Epithelial cell of alveolus of lung (primary cell): ENCODE data around the gene RBBP4. TPM values are rescaled to one million over a fixed set of nuclear protein-coding genes. Genes with fewer than 3 reads are reported as not detected.

ENCODE experiments used
- total RNA-seq: library from RNA; depleted of rRNA; stranded (reverse); fragments of >200 nt; gene quantifications from 2 replicates; pipeline ENCODE4 v1.2.1, GENCODE V29; 2015

The RBBP4 gene
- 83.0 and 139 TPM in 2 replicates for total RNA-seq

GRCh38 chr1:32650752-32651460 is at the start of gene RBBP4:
TSS of gene RBBP4 (plus strand) at chr1:32651208. CDS start at chr1:32651307, 99 bp downstream.

GRCh38 chr1:32650248-32650751 is 708 bp upstream of the RBBP4 start, which contains the start of gene ZBTB8OS:
TSS of gene ZBTB8OS (minus strand) at chr1:32650550. CDS start at chr1:32650529, 21 bp downstream.

GRCh38 chr1:32702599-32703478 is 51.8 kb downstream of the RBBP4 start, which contains the start of gene SYNC:
TSS of gene SYNC (minus strand) at chr1:32702770. CDS start at chr1:32702660, 110 bp downstream.

Other genes starting within 250 kb of the RBBP4 start
- gene ZBTB8B, start 186.1 kb upstream of the RBBP4 start, total RNA-seq: not detected in 2 replicates
- gene ZBTB8A, start 111.8 kb upstream of the RBBP4 start, total RNA-seq: 4.4 and 7.3 TPM in 2 replicates
- gene ZBTB8OS, start 658 bp upstream of the RBBP4 start, total RNA-seq: 29.1 and 35.1 TPM in 2 replicates
- 2.4 and 5.2 TPM in 2 replicates for gene SYNC, start 51.6 kb downstream of the RBBP4 start, total RNA-seq
- 65.9 and 134 TPM in 2 replicates for gene YARS1, start 166.2 kb downstream of the RBBP4 start, total RNA-seq
- 18.0 and 20.1 TPM in 2 replicates for gene S100PBP, start 166.4 kb downstream of the RBBP4 start, total RNA-seq
- 0.13 and 0.24 TPM in 2 replicates for gene FNDC5, start 219.7 kb downstream of the RBBP4 start, total RNA-seq
- gene HPCA, start 235.3 kb downstream of the RBBP4 start, total RNA-seq: not detected in 2 replicates